HG02763 (cell line): ENCODE data around the gene DNAJC10.
"Not testable (repeated sequence)": the region's sequence is repeated elsewhere in the genome, so short reads cannot be mapped to it uniquely, and the experiment has no call there.

ENCODE experiments used
- ATAC-seq: cut with Tn5 transposase; IDR thresholded peaks from one replicate; pipeline ENCODE4 v1.9.1; 2021; ENCODE audit warnings: mild to moderate bottlenecking, moderate library complexity; ENCODE audit not compliant: unreplicated experiment

The DNAJC10 gene

DNA sequence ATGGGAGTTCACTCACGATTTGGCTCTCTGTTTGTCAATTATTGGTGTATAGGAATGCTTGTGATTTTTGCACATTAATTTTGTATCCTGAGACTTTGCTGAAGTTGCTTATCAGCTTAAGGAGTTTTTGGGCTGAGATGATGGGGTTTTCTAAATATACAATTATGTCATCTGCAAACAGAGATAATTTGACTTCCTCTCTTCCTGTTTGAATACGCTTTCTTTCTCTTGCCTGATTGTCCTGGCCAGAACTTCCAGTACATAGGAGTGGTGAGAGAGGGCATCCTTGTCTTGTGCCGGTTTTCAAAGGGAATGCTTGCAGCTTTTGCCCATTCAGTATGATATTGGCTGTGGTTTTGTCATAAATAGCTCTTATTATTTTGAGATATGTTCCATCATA is 66.6 kb downstream of the DNAJC10 start:
- ATAC-seq, result not testable (repeated sequence)

GRCh38 chr2:182784058-182784706 is 68.1 kb downstream of the DNAJC10 start:
- no peak for ATAC-seq

- no peak for ATAC-seq
Observed at GRCh38 chr2:182784777-182785176, 68.7 kb downstream of the DNAJC10 start.

GRCh38 chr2:182792441-182792840 is 76.4 kb downstream of the DNAJC10 start:
- no peak for ATAC-seq

DNA sequence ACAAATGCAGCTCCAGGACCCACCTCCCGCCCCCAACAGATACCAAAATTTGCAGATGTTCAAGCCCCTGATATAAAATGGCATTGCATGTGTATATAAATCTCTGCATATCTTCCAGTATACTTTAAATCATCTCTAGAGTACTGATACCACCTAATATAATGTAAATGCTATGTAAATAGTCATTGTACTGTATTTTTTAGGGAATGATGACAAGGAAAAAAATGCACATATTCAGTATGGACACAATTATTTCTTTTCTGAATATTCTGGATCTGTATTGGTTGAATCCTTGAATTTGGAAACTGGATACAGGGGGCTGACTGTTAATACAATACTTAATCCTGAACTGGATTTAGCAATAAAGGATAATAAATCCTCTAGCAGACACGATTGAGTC is 82.7 kb downstream of the DNAJC10 start:
- ATAC-seq, result no peak

DNA sequence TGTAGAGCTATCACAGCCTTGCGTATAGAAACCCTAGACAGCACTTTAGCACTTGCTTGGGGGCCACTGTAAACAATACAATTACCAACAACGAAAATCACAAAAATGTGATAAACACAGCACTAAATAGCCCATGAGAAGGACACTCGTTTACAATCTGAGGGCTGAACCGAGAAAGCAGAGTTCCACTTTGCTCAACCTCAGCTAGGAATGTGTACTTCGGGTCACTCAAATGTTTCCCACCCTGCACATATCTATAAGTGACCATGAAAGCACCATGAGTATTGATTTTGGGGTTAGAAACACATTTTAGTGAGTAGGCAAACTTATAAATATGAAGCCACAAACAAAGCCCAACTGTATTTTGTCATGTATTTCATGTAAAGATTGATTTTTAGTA is 88.1 kb downstream of the DNAJC10 start:
- no peak for ATAC-seq

DNA sequence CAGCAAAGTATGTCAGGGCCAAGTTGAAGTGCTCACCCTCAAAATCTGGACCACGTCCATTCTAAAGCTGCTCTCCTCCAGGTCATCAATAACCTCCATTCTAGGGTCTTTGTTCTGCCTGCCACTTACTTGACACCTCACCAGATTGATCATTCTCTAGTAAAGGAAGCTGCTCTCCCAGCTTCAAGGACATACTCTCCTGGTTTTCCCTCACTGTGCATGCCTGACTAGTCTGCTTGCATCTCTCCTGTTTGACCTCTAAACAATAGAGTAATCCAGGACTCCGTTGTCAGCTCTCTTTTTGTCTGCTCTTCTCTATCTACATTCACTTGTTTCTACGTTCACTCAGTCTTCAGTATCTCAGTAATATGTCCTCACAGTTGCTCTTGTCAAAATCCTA is 91.3 kb downstream of the DNAJC10 start:
- no peak for ATAC-seq

- no peak for ATAC-seq
Observed at GRCh38 chr2:182810087-182810486, 94.0 kb downstream of the DNAJC10 start.

DNA sequence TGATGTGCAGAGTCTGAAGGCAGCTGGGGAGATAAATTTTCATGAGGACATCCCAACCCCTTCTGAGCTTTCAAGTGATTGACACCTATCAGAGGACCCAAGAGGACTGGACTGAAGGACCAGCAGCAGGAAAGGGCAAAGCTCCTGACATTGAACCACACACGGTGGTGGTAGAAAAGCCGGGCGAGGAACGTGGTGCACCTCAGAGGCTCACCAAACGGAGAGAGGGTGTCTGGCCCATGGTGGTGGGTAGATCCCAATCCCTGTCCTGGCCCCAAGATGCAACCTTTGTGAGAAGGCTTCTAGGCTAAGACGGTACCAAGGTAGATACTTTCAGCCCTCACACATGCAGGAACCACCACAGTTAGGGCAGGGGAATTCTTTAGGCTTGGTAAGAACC is 98.3 kb downstream of the DNAJC10 start:
- ATAC-seq, result no peak

DNA sequence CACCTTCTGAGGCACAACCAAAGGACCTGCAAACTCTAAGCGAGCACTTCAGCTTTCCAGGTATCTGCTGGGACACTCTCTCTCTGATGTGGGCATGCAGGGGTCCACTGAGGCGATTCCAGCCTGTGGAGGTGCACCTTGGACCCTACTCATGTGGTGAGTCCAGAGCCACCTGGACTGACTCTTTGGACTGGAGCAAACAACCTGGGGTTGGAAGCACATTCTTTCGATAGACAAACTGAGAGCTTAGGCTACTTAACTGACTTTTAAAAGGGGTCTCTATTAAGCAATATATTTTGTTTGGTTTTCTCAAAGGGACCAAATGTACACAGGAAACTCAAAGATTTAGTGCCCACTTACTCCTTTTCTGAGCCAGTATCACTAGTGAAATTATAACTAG is 98.7 kb downstream of the DNAJC10 start:
- ATAC-seq, result no peak

DNA sequence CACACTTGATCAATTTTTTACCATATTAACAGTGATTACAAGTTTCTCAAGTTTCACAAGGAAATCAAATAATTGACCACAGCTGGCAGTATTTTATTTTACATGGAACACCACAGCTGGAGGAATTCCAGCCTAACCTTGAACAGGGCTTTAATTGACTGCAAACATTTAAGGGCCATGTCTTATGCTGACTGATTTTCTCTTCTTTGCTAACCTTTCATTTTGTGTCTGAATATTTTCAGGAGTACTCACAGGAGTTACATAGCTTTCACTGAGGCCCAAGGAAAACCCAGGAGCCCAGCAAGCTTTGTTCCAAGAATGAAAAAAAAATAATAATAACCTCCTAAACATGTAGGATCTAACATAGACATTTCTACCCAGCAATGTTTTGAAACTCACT is 100.8 kb downstream of the DNAJC10 start:
- no peak for ATAC-seq

- ATAC-seq, result no peak
Observed at GRCh38 chr2:182817558-182817957, 101.5 kb downstream of the DNAJC10 start.

GRCh38 chr2:182818501-182818900 is 102.4 kb downstream of the DNAJC10 start:
- no peak for ATAC-seq

- no peak for ATAC-seq
Observed at GRCh38 chr2:182818925-182819324, 102.9 kb downstream of the DNAJC10 start.

DNA sequence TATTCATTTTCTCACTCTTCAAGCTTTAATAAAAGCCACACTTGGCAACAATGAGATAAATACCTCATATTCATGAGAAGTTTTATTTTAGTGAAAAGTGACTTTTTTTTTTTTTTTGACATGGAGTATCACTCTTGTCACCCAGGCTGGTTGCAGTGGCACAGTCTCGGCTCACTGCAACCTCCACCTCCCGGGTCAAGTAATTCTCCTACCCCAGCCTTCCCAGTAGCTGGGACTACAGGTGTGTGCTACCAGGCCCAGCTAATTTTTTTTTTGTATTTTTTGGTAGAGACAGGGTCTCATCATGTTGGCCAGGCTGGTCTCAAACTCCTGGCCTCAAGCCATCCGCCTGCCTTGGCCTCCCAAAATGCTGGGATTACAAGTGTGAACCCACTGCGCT is 103.4 kb downstream of the DNAJC10 start:
- no peak for ATAC-seq

DNA sequence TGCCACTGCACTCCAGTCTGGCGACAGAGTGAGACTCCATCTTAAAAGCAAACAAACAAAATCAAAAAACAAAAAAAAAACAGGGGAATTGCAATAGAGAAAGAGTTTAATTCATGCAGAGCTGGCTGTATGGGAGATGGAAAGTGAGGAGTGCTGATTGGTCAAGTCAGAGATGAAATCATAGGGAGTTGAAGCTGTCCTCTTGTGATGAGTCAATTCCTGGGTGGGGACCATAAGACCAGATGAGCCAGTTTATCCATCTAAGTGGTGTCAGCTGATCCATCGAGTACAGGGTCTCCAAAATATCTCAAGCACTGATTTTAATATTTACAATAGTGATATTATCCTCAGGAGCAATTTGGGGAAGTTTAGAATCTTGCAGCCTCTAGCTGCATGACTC is 105.1 kb downstream of the DNAJC10 start:
- no peak for ATAC-seq

GRCh38 chr2:182822733-182823132 is 106.7 kb downstream of the DNAJC10 start:
- no peak for ATAC-seq

- no peak for ATAC-seq
Observed at GRCh38 chr2:182824056-182824766, 108.2 kb downstream of the DNAJC10 start.

- ATAC-seq, result no peak
Observed at GRCh38 chr2:182824767-182825158, 108.7 kb downstream of the DNAJC10 start.

GRCh38 chr2:182826064-182826463 is 110.0 kb downstream of the DNAJC10 start:
- no peak for ATAC-seq

- ATAC-seq, result no peak
Observed at GRCh38 chr2:182826496-182826895, 110.4 kb downstream of the DNAJC10 start.

DNA sequence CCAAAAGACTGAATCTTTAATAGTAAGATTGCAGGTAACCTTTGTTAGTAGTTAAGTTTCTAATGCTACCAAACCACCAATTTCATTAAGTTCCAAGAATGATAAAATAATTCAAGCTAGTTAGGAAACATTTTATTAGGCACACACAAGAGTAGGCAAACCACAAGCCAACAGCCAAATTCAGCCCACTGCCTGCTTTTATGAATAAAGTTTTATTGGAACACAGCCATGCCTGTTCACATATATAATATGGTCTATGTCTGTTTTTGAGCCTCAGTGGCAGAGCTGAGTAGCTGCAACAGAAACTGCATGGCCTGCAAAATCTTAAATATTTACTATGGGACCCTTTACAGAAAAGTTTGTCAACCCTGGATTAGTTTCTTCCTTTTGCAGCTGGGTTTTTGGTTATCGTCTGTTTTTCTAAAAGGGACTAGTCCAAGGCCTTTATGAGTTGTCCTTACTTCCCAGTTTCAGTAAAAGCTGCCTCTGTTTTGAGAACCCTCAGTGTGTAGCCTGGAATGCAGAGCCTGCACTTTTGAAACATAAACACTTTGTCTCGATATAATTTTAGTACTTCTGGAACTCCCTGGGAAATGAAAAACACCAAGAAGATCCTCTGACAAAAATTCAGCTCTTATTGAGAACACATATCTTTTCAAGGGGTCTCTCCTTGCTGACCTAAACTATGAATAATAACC is 111.3 kb downstream of the DNAJC10 start:
- no peak for ATAC-seq
